ENCODE data around the gene SLC25A12.

- TF ChIP-seq CTCF (IDR thresholded peaks at IDR 0.05) (no peak), EP300 (IDR thresholded peaks at IDR 0.05) (no peak)
Observed at GRCh38 chr2:171791361-171791760, 102.7 kb downstream of the SLC25A12 start.

Data from ovary (tissue), 3 donors.